ENCODE measurements around the gene GLG1.
"Not testable (repeated sequence)": the region's sequence is repeated elsewhere in the genome, so short reads cannot be mapped to it uniquely, and the experiment has no call there.

The GLG1 gene

GRCh38 chr16:74404148-74404933, 202.6 kb downstream of the GLG1 start:
- not testable (repeated sequence) for DNase-seq

GRCh38 chr16:74400238-74400637, 206.7 kb downstream of the GLG1 start:
- DNase-seq = not testable (repeated sequence)

- DNase-seq = not testable (repeated sequence)
These were observed 208.6 kb downstream of the GLG1 start for GRCh38 chr16:74398212-74398895.

Data from fibroblast of skin of abdomen (primary cell).